ENCODE results near the gene HARS1. TPM values are rescaled to one million over a fixed set of nuclear protein-coding genes. Genes with fewer than 3 reads are reported as not detected.
A peak's percentile ranks its signal among the peaks of the same experiment; 100 is the strongest.
"Not testable (repeated sequence)": the region's sequence is repeated elsewhere in the genome, so short reads cannot be mapped to it uniquely, and the experiment has no call there.

Gene HARS1
- total and polyA plus RNA-seq, 2 donors (not counting 1 experiment from before 2014, with no cell fraction given) = 32.6 to 60.5 TPM

DNA sequence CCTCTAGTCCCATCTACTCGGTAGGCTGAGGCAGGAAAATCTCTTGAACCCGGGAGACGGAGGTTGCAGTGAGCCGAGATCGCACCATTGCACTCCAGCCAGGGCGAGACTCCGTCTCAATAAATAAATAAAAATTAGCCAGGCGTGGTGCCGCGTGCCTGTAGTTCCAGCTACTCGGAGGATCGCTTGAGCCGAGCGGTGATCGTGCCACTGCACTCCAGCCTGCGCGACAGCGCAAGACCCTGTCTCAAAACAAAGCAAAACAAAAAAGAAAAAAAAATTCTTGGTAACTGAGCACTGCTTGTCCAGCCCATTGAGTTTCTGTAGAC lies 27.2 kb downstream of the HARS1 start:
- CTCF ChIA-PET = interaction anchor here (0.8 to 1.2 kb wide), 3 partner anchors 16 to 542 kb away, joined by 3 to 5 read pairs (median 3); partner anchors contain the start of genes EIF4EBP3, IK and NDUFA2
- Mint-ChIP-seq H3K27me3 (no peaks in the 10 kb centered on the region), H3K4me3 (peak overlapping the region; percentile 99), H3K4me1 (peaks cover 30% of the 10 kb centered on the region), H3K9me3 (ENCODE audit: insufficient read depth) (no peaks in the 10 kb centered on the region), H3K27ac (peak overlapping the region; percentile 98)
- peaks cover 14 to 17% of the 10 kb centered on the region in 2 donors for H3K4me1 ChIP-seq (ENCODE audit: control insufficient read depth in 2 of 2, insufficient read depth in 2 of 2, low read length in 2 of 2)
- intact Hi-C loops (cut with micrococcal nuclease) = loop anchor here (1.0 to 2.0 kb wide), 7 partner anchors 17 to 263 kb away; partner anchors contain the start of genes ANKHD1, APBB3, HARS1 and HARS2
- TF ChIP-seq EZH2 (IDR thresholded peaks at IDR 0.05; ENCODE audit: borderline replicate concordance, insufficient read depth, low read depth, low read length, poor library complexity, severe bottlenecking) = no peak
- TF ChIP-seq, protein P1, sequence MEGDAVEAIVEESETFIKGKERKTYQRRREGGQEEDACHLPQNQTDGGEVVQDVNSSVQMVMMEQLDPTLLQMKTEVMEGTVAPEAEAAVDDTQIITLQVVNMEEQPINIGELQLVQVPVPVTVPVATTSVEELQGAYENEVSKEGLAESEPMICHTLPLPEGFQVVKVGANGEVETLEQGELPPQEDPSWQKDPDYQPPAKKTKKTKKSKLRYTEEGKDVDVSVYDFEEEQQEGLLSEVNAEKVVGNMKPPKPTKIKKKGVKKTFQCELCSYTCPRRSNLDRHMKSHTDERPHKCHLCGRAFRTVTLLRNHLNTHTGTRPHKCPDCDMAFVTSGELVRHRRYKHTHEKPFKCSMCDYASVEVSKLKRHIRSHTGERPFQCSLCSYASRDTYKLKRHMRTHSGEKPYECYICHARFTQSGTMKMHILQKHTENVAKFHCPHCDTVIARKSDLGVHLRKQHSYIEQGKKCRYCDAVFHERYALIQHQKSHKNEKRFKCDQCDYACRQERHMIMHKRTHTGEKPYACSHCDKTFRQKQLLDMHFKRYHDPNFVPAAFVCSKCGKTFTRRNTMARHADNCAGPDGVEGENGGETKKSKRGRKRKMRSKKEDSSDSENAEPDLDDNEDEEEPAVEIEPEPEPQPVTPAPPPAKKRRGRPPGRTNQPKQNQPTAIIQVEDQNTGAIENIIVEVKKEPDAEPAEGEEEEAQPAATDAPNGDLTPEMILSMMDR (IDR thresholded peaks at IDR 0.05) = no peak
- peak overlapping the region; percentile 74 to 88 for H3K27ac ChIP-seq (ENCODE audit: low read length in 2 of 2)
- POLR2A ChIA-PET = interaction anchor here (0.8 to 2.2 kb wide), 3 partner anchors 9 to 17 kb away, joined by 3 to 19 read pairs (median 4); partner anchors contain the start of genes DND1, IK and NDUFA2
- peak overlapping the region; percentile 97 for H2AFZ ChIP-seq (ENCODE audit: insufficient read depth, low read depth, low read length, poor library complexity, severe bottlenecking)
- H4K20me1 ChIP-seq (ENCODE audit: control insufficient read depth, insufficient read depth, low read length, poor library complexity, severe bottlenecking) = peaks cover 9% of the 10 kb centered on the region
- H3K9me3 ChIP-seq (ENCODE audit: control extremely low read depth in 1 of 3, control insufficient read depth in 2 of 3, insufficient read depth in 1 of 3, low read length in 2 of 3) = no peaks in the 10 kb centered on the region
- DNase-seq = no peak
- ATAC-seq (ENCODE audit: low read depth) = no peak
- WGBS (ENCODE audit: insufficient coverage) = 31% methylated on average over 18 of the region's 18 CpGs
- peaks cover 0 to 56% of the 10 kb centered on the region in 2 experiments for H3K36me3 ChIP-seq (replicated peaks in 1 of 2; ENCODE audit: control extremely low read depth in 1 of 2, control insufficient read depth in 1 of 2, extremely low read depth in 1 of 2, insufficient read depth in 2 of 2, low read length in 1 of 2)
- H3K4me2 ChIP-seq (replicated peaks; ENCODE audit: low read depth, low read length, poor library complexity, severe bottlenecking) = peak overlapping the region; percentile 89
- no peaks in the 10 kb centered on the region for H3K27me3 ChIP-seq (replicated peaks in 1 of 4; ENCODE audit: control extremely low read depth in 1 of 4, control insufficient read depth in 3 of 4, insufficient read depth in 4 of 4, low read length in 3 of 4)
- peaks cover 36% of the 10 kb centered on the region for H3K79me2 ChIP-seq (ENCODE audit: control insufficient read depth, insufficient read depth, low read length)
- peak overlapping the region; percentile 56 to 99 (median 98) for H3K4me3 ChIP-seq (ENCODE audit: control extremely low read depth in 1 of 5, extremely low read depth in 1 of 5, insufficient read depth in 1 of 5, low read depth in 2 of 5, low read length in 4 of 5)
- H3K9ac ChIP-seq (ENCODE audit: low read length) = peak overlapping the region; percentile 92

- DNase-seq; POLR2A ChIA-PET; H3K9ac ChIP-seq (ENCODE audit: low read length); H3K4me3 Mint-ChIP-seq; H4K20me1 ChIP-seq (ENCODE audit: control insufficient read depth, insufficient read depth, low read length, poor library complexity, severe bottlenecking); H2AFZ ChIP-seq (ENCODE audit: insufficient read depth, low read depth, low read length, poor library complexity, severe bottlenecking); H3K4me2 ChIP-seq (replicated peaks; ENCODE audit: low read depth, low read length, poor library complexity, severe bottlenecking); H3K4me1 Mint-ChIP-seq; H3K27me3 ChIP-seq (replicated peaks in 1 of 4; ENCODE audit: control extremely low read depth in 1 of 4, control insufficient read depth in 3 of 4, insufficient read depth in 4 of 4, low read length in 3 of 4); H3K27ac ChIP-seq (ENCODE audit: low read length in 2 of 2); H3K4me1 ChIP-seq (ENCODE audit: control insufficient read depth in 2 of 2, insufficient read depth in 2 of 2, low read length in 2 of 2); H3K27ac Mint-ChIP-seq; H3K9me3 ChIP-seq (ENCODE audit: control extremely low read depth in 1 of 3, control insufficient read depth in 2 of 3, insufficient read depth in 1 of 3, low read length in 2 of 3); H3K9me3 Mint-ChIP-seq (ENCODE audit: insufficient read depth); intact Hi-C loops (cut with micrococcal nuclease); ATAC-seq (ENCODE audit: low read depth); H3K27me3 Mint-ChIP-seq; H3K79me2 ChIP-seq (ENCODE audit: control insufficient read depth, insufficient read depth, low read length); H3K4me3 ChIP-seq (ENCODE audit: control extremely low read depth in 1 of 5, extremely low read depth in 1 of 5, insufficient read depth in 1 of 5, low read depth in 2 of 5, low read length in 4 of 5): not testable (repeated sequence)
- H3K36me3 ChIP-seq (replicated peaks in 1 of 2; ENCODE audit: control extremely low read depth in 1 of 2, control insufficient read depth in 1 of 2, extremely low read depth in 1 of 2, insufficient read depth in 2 of 2, low read length in 1 of 2) = peaks cover 0 to 74% of the 10 kb centered on the region in 2 experiments
- 98% methylated on average over 3 of the region's 6 CpGs for WGBS (ENCODE audit: insufficient coverage)
- CTCF ChIA-PET = interaction anchor here (1.1 kb wide), 1 partner anchor 13 kb away, joined by 3 read pairs; the partner anchor contains the start of genes IK and NDUFA2
These were observed 30.8 kb downstream of the HARS1 start for GRCh38 chr5:140660371-140660770.

All from B cell (primary cell).